ENCODE data around the gene IDE.

- TF ChIP-seq CTCF (IDR thresholded peaks at IDR 0.05; ENCODE audit: low read depth, low read length), result no peak
- TF ChIP-seq EZH2phosphoT487 (IDR thresholded peaks at IDR 0.05; ENCODE audit: low read depth), result no peak
Measured at GRCh38 chr10:92530421-92530820, 43.5 kb downstream of the IDE start.

All from OCI-LY3 (cell line).